Body of pancreas (tissue), 4 donors: ENCODE results near the gene BARX1. TPM values are rescaled to one million over a fixed set of nuclear protein-coding genes. Genes with fewer than 3 reads are reported as not detected.

Experiments used
- ATAC-seq: fragments of 150-250 bp; one replicate; pipeline ENCODE4 v1.9.1; 2016
- DNase-seq, 4 donors: peaks; one replicate each; pipeline ENCODE4 v3.0.0-alpha.2; 2019
- H3K27ac ChIP-seq, 4 donors: fragments of 200-600 bp; sonication (generic); 1 replicate in 3 of 4; 2 replicates in 1 of 4; pipeline versions ENCODE4 v1.5.1 to v1.6.1; 2016 to 2019; ENCODE audit warnings: mild to moderate bottlenecking in 1 of 4, mixed read lengths in 1 of 4, moderate library complexity in 1 of 4
- H3K27me3 ChIP-seq, 2 donors: fragments of 200-600 bp; sonication (generic); one replicate each; pipeline ENCODE4 v1.6.0; 2016; ENCODE audit warnings: mild to moderate bottlenecking in 1 of 2
- H3K36me3 ChIP-seq, 2 donors: fragments of 200-600 bp; sonication (generic); replicated peaks in 1 of 2; 2 replicates each; pipeline ENCODE4 v1.5.1; 2016; ENCODE audit warnings: low read depth in 2 of 2; ENCODE audit not compliant: insufficient read depth in 1 of 2
- H3K4me1 ChIP-seq: fragments of 200-600 bp; sonication (generic); one replicate; pipeline ENCODE4 v1.6.0; 2016
- H3K4me3 ChIP-seq, 2 donors: fragments of 200-600 bp; sonication (generic); 1 replicate in 1 of 2; 2 replicates in 1 of 2; pipeline ENCODE4 v1.5.1; 2016 to 2019
- H3K9me3 ChIP-seq, 3 donors: fragments of 200-600 bp; sonication (generic); 1 replicate in 2 of 3; 2 replicates in 1 of 3; pipeline ENCODE4 v1.5.1; 2016
- CTCF ChIP-seq, 7 experiments: fragments of 450-650 bp in 4 of 7; fragments of 200-600 bp in 3 of 7; sonication (generic) in 3 of 7; IDR thresholded peaks; one replicate each; pipeline ENCODE4 v1.5.1; 2016 to 2019; ENCODE audit warnings: antibody characterized with exemption in 7 of 7
- POLR2A ChIP-seq, 3 donors: fragments of 450-650 bp; IDR thresholded peaks; one replicate each; pipeline ENCODE4 v1.6.1; 2016; ENCODE audit warnings: antibody characterized with exemption in 3 of 3, mild to moderate bottlenecking in 2 of 3
- WGBS, 2 donors: methylation state at CpG; one replicate each; pipeline ENCODE4 v1.1.5; 2017; 5-methylcytosine and 5-hydroxymethylcytosine counted together
- intact Hi-C: fragments of 100-400 bp; cut with DNase I; formaldehyde crosslinking; loops from one replicate; pipeline ENCODE4 v1.15.1; 2023
- total RNA-seq, 2 donors: library from RNA; depleted of rRNA; stranded (reverse); fragments of >200 nt; gene quantifications; one replicate each; pipeline ENCODE4 v1.1.0, GENCODE V29; 2016

The BARX1 gene
- total RNA-seq, 2 donors from 2014 or later: 0.26 to 5.6 TPM

- ATAC-seq (no peak), DNase-seq (no peak)
- intact Hi-C loops: no loop called here
- no peaks in the 10 kb centered on the region for H3K4me1 ChIP-seq
- no peak for TF ChIP-seq CTCF (IDR thresholded peaks at IDR 0.05)
- no peak for TF ChIP-seq POLR2A (IDR thresholded peaks at IDR 0.05)
- WGBS, 2 donors: 94 to 95% methylated on average over 5 to 7 of the region's 7 CpGs
- no peak overlapping the region for H3K27ac ChIP-seq
- H3K27me3 ChIP-seq: no peaks in the 10 kb centered on the region
- no peaks in the 10 kb centered on the region for H3K9me3 ChIP-seq
- H3K4me3 ChIP-seq: no peak overlapping the region
- H3K36me3 ChIP-seq: no peaks in the 10 kb centered on the region
Observed at GRCh38 chr9:93910598-93910997, 44.6 kb downstream of the BARX1 start.

GRCh38 chr9:93910196-93910595 lies 45.0 kb downstream of the BARX1 start:
- no peaks in the 10 kb centered on the region for H3K36me3 ChIP-seq
- H3K9me3 ChIP-seq: no peaks in the 10 kb centered on the region
- no peaks in the 10 kb centered on the region for H3K27me3 ChIP-seq
- no peak overlapping the region for H3K27ac ChIP-seq
- WGBS, 2 donors: 85 to 96% methylated on average over 4 to 10 of the region's 10 CpGs
- intact Hi-C loops: no loop called here
- no peak for TF ChIP-seq POLR2A (IDR thresholded peaks at IDR 0.05)
- no peak for TF ChIP-seq CTCF (IDR thresholded peaks at IDR 0.05)
- no peak overlapping the region for H3K4me3 ChIP-seq
- DNase-seq (no peak), ATAC-seq (no peak)
- no peaks in the 10 kb centered on the region for H3K4me1 ChIP-seq

DNA sequence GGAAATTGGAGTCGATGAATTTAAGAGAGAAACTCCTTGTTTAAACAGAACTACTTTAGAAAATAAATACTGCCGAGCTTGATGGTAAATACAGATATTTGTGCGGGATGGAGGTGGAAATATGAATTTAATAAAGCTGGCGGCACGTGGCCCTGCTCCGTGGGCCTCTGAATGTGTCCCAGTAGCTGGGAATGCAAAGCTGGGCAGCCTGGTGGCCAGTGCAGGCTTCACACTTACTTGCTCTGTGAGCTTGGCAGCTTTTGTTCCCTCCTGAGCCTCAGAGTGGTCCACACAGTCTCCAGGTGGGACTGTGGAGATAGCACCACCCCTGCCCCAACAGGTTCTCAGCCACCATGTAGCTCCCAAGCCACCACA lies 45.9 kb downstream of the BARX1 start:
- no peak for TF ChIP-seq POLR2A (IDR thresholded peaks at IDR 0.05)
- peak in 1 of 7 experiments; percentile 1 for TF ChIP-seq CTCF (IDR thresholded peaks at IDR 0.05)
- Histone ChIP-seq H3K9me3 (no peaks in the 10 kb centered on the region), H3K4me1 (no peaks in the 10 kb centered on the region), H3K4me3 (no peak overlapping the region), H3K27me3 (no peaks in the 10 kb centered on the region), H3K27ac (no peak overlapping the region), H3K36me3 (no peaks in the 10 kb centered on the region)
- no peak for DNase-seq
- intact Hi-C loops: no loop called here
- 24 to 47% methylated on average over 6 of the region's 6 CpGs for WGBS, 2 donors
- ATAC-seq: no peak

DNA sequence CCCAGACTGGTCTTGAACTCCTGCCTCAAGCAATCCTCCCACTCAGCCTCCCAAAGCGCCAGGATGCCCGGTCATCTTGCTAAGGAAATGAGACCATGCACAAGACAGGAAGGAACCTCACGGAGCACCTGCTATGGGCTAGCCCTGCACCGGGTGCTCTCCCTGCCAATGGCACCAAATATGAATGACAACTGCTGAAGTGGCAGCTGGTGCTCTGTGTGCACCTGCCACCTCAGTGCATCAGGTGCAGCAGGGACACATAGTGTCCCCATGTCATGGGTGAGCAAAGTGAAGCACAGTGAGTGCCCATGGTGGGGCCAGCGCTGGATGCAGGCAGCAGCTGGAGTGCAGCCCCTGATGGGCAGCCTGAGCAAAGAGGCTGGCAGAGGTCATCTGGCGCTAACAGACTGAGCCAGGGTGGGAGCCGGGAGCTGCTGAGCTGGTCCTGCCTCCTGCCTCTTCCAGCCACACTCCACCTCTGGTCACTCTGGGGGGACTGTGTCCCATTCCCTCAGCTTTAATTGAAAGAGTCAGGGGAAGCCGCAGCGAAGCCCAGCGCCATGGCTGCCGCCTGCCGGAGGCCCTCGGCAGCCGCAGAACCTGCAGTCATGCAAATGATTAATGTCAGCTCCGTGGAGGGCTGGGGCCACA lies 46.4 kb downstream of the BARX1 start:
- DNase-seq: peak in 1 of 4 donors; percentile 52
- Histone ChIP-seq H3K9me3 (no peaks in the 10 kb centered on the region), H3K4me3 (no peak overlapping the region), H3K27me3 (no peaks in the 10 kb centered on the region), H3K4me1 (no peaks in the 10 kb centered on the region), H3K36me3 (no peaks in the 10 kb centered on the region), H3K27ac (no peak overlapping the region)
- intact Hi-C loops: no loop called here
- no peak for ATAC-seq
- peak in 6 of 7 experiments; percentile 13 to 61 (median 38) for TF ChIP-seq CTCF (IDR thresholded peaks at IDR 0.05)
- no peak for TF ChIP-seq POLR2A (IDR thresholded peaks at IDR 0.05)
- WGBS, 2 donors: 38 to 56% methylated on average over 12 to 15 of the region's 15 CpGs

- DNase-seq (no peak), ATAC-seq (no peak)
- Histone ChIP-seq H3K36me3 (no peaks in the 10 kb centered on the region), H3K9me3 (no peaks in the 10 kb centered on the region), H3K4me3 (no peak overlapping the region), H3K27me3 (no peaks in the 10 kb centered on the region), H3K27ac (no peak overlapping the region), H3K4me1 (no peaks in the 10 kb centered on the region)
- TF ChIP-seq CTCF (IDR thresholded peaks at IDR 0.05) (no peak), POLR2A (IDR thresholded peaks at IDR 0.05) (no peak)
- intact Hi-C loops: no loop called here
- 78 to 89% methylated on average over 5 of the region's 5 CpGs for WGBS, 2 donors
Observed at GRCh38 chr9:93907551-93908199, 47.5 kb downstream of the BARX1 start.
